Measurements from ENCODE around the gene FPR3.

DNA sequence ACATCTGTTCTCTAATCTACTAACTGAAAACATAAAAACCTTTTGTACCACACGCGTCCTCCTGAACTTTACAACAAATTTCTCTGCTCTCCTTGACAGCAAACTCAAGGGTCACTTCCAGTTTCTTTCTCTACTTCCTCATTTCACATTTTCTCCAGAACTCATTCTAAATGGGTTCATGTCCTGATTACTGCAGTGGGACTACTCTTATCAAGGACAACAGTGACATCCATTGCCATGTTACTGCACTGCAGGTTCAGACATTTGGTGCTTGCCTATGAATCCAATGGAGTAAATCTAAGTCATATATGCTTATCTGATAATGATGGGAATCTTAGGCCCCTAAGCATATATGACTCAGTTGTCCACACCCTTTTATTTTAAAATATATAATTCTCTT is 35.3 kb downstream of the FPR3 start:
- TF ChIP-seq, protein P1, sequence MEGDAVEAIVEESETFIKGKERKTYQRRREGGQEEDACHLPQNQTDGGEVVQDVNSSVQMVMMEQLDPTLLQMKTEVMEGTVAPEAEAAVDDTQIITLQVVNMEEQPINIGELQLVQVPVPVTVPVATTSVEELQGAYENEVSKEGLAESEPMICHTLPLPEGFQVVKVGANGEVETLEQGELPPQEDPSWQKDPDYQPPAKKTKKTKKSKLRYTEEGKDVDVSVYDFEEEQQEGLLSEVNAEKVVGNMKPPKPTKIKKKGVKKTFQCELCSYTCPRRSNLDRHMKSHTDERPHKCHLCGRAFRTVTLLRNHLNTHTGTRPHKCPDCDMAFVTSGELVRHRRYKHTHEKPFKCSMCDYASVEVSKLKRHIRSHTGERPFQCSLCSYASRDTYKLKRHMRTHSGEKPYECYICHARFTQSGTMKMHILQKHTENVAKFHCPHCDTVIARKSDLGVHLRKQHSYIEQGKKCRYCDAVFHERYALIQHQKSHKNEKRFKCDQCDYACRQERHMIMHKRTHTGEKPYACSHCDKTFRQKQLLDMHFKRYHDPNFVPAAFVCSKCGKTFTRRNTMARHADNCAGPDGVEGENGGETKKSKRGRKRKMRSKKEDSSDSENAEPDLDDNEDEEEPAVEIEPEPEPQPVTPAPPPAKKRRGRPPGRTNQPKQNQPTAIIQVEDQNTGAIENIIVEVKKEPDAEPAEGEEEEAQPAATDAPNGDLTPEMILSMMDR (conservative IDR thresholded peaks at IDR 0.05) = no peak
- TF ChIP-seq EZH2 (IDR thresholded peaks at IDR 0.05; ENCODE audit: low read depth) = no peak

Measured in PC-9 (cell line).